HL-60 (cell line): ENCODE results near the gene SLC25A6.

Source experiments
- DNase-seq, 2 experiments: peaks; one replicate each; pipeline ENCODE4 v3.0.0-alpha.2; 2010 to 2020; ENCODE audit warnings: low read depth in 1 of 2, low spot score in 1 of 2
- H3K27ac ChIP-seq: fragments of 250-450 bp; sonication (Bioruptor Pico); replicated peaks from 2 replicates; pipeline ENCODE4 v1.5.1; 2020; ENCODE audit warnings: mild to moderate bottlenecking, moderate library complexity
- H3K27me3 ChIP-seq: fragments of 250-450 bp; sonication (Bioruptor Pico); 2 replicates; pipeline ENCODE4 v1.5.1; 2021; ENCODE audit warnings: mild to moderate bottlenecking, moderate library complexity; ENCODE audit not compliant: insufficient read depth, poor library complexity, severe bottlenecking
- H3K4me3 ChIP-seq: replicated peaks from 2 replicates; pipeline ENCODE4 v1.5.1; 2011; ENCODE audit warnings: mild to moderate bottlenecking, control low read depth, low read length; ENCODE audit not compliant: insufficient read depth
- CTCF ChIP-seq: IDR thresholded peaks from one replicate; pipeline ENCODE4 v1.5.1; 2011; ENCODE audit warnings: low read length, control low read depth, inconsistent platforms; ENCODE audit not compliant: insufficient read depth
- GABPA ChIP-seq: IDR thresholded peaks from 2 replicates; pipeline ENCODE4 v1.6.1; 2012; ENCODE audit warnings: low read depth
- POLR2AphosphoS5 ChIP-seq: IDR thresholded peaks from 2 replicates; pipeline ENCODE4 v1.6.1; 2012; ENCODE audit warnings: low read depth
- SPI1 ChIP-seq: IDR thresholded peaks from 2 replicates; pipeline ENCODE4 v1.6.1; 2012; ENCODE audit warnings: low read depth, mild to moderate bottlenecking, borderline replicate concordance
- TF ChIP-seq, protein P1 (sequence below): IDR thresholded peaks from 2 replicates; pipeline ENCODE4 v1.6.1; 2012; ENCODE audit warnings: low read depth; ENCODE audit not compliant: insufficient replicate concordance

SLC25A6 gene

DNA sequence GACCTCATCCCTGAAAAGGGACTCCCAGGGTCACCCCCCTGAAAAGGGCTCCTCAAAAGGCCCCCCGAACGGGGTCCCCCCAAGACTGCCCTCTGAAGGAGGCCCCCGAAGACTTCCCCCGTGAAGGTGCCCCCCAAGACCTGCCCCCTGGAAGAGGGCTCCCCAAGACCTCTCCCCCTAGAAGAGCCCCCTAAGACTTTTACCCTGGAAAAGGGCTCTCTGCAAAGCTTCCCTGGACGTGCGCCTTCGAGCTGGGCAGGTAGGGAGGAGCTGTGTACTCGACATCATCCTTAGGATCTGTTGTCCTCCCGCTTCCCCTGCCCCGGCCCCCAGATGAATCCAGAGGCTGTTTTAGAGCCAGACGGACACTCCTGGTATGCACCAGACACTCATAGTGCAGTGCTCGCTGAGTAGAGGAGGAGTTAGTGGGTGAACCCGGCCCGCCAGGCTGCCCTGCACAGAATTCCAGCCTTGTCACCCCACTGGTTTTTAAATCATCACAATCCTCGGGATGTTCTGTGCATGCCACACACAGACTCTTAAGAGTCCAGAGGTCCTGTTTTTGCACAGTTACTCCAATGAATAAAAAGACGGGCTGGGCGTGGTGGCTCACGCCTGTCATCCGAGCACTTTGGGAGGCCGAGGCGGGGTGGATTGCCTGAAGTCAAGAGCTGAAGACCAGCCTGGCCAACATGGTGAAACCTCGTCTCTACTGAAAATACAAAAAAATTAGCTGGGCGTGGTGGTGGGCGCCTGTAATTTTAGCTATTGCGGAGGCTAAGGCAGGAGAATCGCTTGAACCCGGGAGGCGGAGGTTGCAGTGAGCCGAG, 5.7 kb upstream of the SLC25A6 start:
- no peak overlapping the region for H3K27ac ChIP-seq
- no peak overlapping the region for H3K4me3 ChIP-seq
- TF ChIP-seq SPI1 (no peak), POLR2AphosphoS5 (no peak), GABPA (no peak), CTCF (no peak)
- TF ChIP-seq, protein P1, sequence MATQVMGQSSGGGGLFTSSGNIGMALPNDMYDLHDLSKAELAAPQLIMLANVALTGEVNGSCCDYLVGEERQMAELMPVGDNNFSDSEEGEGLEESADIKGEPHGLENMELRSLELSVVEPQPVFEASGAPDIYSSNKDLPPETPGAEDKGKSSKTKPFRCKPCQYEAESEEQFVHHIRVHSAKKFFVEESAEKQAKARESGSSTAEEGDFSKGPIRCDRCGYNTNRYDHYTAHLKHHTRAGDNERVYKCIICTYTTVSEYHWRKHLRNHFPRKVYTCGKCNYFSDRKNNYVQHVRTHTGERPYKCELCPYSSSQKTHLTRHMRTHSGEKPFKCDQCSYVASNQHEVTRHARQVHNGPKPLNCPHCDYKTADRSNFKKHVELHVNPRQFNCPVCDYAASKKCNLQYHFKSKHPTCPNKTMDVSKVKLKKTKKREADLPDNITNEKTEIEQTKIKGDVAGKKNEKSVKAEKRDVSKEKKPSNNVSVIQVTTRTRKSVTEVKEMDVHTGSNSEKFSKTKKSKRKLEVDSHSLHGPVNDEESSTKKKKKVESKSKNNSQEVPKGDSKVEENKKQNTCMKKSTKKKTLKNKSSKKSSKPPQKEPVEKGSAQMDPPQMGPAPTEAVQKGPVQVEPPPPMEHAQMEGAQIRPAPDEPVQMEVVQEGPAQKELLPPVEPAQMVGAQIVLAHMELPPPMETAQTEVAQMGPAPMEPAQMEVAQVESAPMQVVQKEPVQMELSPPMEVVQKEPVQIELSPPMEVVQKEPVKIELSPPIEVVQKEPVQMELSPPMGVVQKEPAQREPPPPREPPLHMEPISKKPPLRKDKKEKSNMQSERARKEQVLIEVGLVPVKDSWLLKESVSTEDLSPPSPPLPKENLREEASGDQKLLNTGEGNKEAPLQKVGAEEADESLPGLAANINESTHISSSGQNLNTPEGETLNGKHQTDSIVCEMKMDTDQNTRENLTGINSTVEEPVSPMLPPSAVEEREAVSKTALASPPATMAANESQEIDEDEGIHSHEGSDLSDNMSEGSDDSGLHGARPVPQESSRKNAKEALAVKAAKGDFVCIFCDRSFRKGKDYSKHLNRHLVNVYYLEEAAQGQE, result no peak
- H3K27me3 ChIP-seq, result no peaks in the 10 kb centered on the region
- no peak for DNase-seq

DNA sequence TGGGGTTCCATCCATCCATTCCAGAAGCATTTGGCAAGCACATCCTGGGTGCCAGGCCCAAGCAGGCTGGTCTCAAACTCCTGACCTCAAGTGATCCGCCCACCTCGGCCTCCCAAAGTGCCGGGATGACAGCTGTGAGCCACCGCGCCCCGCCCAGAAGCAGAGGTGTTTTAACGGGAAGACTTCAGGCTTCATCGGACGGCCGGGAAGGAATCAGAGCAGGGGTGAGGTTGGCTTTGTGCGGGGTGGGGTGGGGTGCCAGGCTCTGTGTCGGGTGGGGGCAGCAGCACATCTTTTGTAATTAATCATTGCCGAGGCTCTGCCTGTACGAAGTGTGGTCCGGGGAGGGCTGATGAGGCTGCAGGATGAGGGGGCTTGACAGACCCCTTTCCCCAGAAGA, 5.1 kb upstream of the SLC25A6 start:
- Histone ChIP-seq H3K27me3 (no peaks in the 10 kb centered on the region), H3K4me3 (no peak overlapping the region), H3K27ac (no peak overlapping the region)
- no peak for DNase-seq
- TF ChIP-seq SPI1, result no peak
- no peak for TF ChIP-seq GABPA
- TF ChIP-seq, protein P1, result no peak
- TF ChIP-seq CTCF, result no peak
- no peak for TF ChIP-seq POLR2AphosphoS5

GRCh38 chrX:1395646-1396216, 3.8 kb upstream of the SLC25A6 start:
- TF ChIP-seq CTCF (no peak), GABPA (no peak), SPI1 (no peak), POLR2AphosphoS5 (no peak)
- TF ChIP-seq, protein P1, result no peak
- Histone ChIP-seq H3K27me3 (no peaks in the 10 kb centered on the region), H3K4me3 (no peak overlapping the region), H3K27ac (no peak overlapping the region)
- no peak for DNase-seq
